Activated CD8-positive, alpha-beta T cell treated with anti-CD3 and anti-CD28 coated beads, Interleukin-2, amount 10 ng/mL, durations not matched to agents 7 days and 5 days (primary cell): Measurements from ENCODE around the gene CYP4F22. TPM values are rescaled to one million over a fixed set of nuclear protein-coding genes. Genes with fewer than 3 reads are reported as not detected.
"Not testable (repeated sequence)": the region's sequence is repeated elsewhere in the genome, so short reads cannot be mapped to it uniquely, and the experiment has no call there.

ENCODE experiments used
- ATAC-seq: fragments of 150-1000 bp; cut with Tn5 transposase; one replicate; pipeline ENCODE4 v1.10.0; 2021; ENCODE audit warnings: moderate library complexity
- CTCF ChIA-PET: fragments of 350-600 bp; sonication (Branson Sonifier 250); formaldehyde crosslinking; loops from one replicate; lab custom pipeline; 2021; ENCODE audit warnings: antibody characterized with exemption; lab: Charles Lee
- POLR2A ChIA-PET: fragments of 350-600 bp; sonication (Branson Sonifier 250); formaldehyde crosslinking; loops from one replicate; lab custom pipeline; 2021; ENCODE audit warnings: antibody characterized with exemption; lab: Charles Lee
- DNase-seq: peaks from one replicate; pipeline ENCODE4 v3.0.0-alpha.2; 2020
- H3K27ac Mint-ChIP-seq: one replicate; pipeline ENCODE4 v1.8.0; 2021; ENCODE audit warnings: mild to moderate bottlenecking, mixed read lengths
- H3K27me3 Mint-ChIP-seq: one replicate; pipeline ENCODE4 v1.8.0; 2021; ENCODE audit warnings: low read depth, mixed read lengths
- H3K36me3 Mint-ChIP-seq: one replicate; pipeline ENCODE4 v1.8.0; 2021; ENCODE audit warnings: low read depth, mixed read lengths
- H3K4me1 Mint-ChIP-seq: one replicate; pipeline ENCODE4 v1.8.0; 2021; ENCODE audit warnings: low read depth, mixed read lengths
- H3K4me3 Mint-ChIP-seq: one replicate; pipeline ENCODE4 v1.8.0; 2021; ENCODE audit warnings: mild to moderate bottlenecking, mixed read lengths
- H3K9me3 Mint-ChIP-seq: one replicate; pipeline ENCODE4 v1.8.0; 2022; ENCODE audit warnings: mixed read lengths; ENCODE audit not compliant: insufficient read depth
- total RNA-seq, 2 experiments: library from RNA; stranded (reverse); gene quantifications; one replicate each; pipeline ENCODE4 v1.2.3, GENCODE V29; 2021

The CYP4F22 gene
- total RNA-seq, 2 experiments from 2014 or later: 5.8 to 6.2 TPM

- Mint-ChIP-seq H3K36me3 (peaks cover 2% of the 10 kb centered on the region), H3K27me3 (peaks cover 10% of the 10 kb centered on the region), H3K4me1 (peaks cover 48% of the 10 kb centered on the region), H3K27ac (no peak overlapping the region), H3K4me3 (no peak overlapping the region), H3K9me3 (no peaks in the 10 kb centered on the region)
- ATAC-seq (no peak), DNase-seq (no peak)
- ChIA-PET CTCF (no interaction called here), POLR2A (no interaction called here)
Measured at GRCh38 chr19:15471639-15472101, 36.7 kb upstream of the CYP4F22 start.

- H3K4me1 Mint-ChIP-seq: peaks cover 40% of the 10 kb centered on the region
- POLR2A ChIA-PET, H3K36me3 Mint-ChIP-seq, H3K9me3 Mint-ChIP-seq, H3K27ac Mint-ChIP-seq, H3K27me3 Mint-ChIP-seq, DNase-seq, ATAC-seq, H3K4me3 Mint-ChIP-seq: not testable (repeated sequence)
- CTCF ChIA-PET: interaction anchor here (1.4 to 1.5 kb wide), 2 partner anchors 10 to 82 kb away, joined by 3 to 5 read pairs; no protein-coding TSS in a partner anchor
Measured at GRCh38 chr19:15473821-15474220, 34.5 kb upstream of the CYP4F22 start.

GRCh38 chr19:15475169-15475568 is 33.2 kb upstream of the CYP4F22 start:
- Mint-ChIP-seq H3K36me3 (no peaks in the 10 kb centered on the region), H3K9me3 (no peaks in the 10 kb centered on the region), H3K4me1 (peaks cover 37% of the 10 kb centered on the region), H3K27me3 (no peaks in the 10 kb centered on the region), H3K4me3 (no peak overlapping the region), H3K27ac (no peak overlapping the region)
- DNase-seq (no peak), ATAC-seq (no peak)
- POLR2A ChIA-PET: no interaction called here
- CTCF ChIA-PET: interaction anchor here (1.5 to 2.2 kb wide), 2 partner anchors 11 to 80 kb away, joined by 3 to 9 read pairs; no protein-coding TSS in a partner anchor

GRCh38 chr19:15475611-15476010 is 32.7 kb upstream of the CYP4F22 start:
- Mint-ChIP-seq H3K9me3 (no peaks in the 10 kb centered on the region), H3K27me3 (no peaks in the 10 kb centered on the region), H3K27ac (no peak overlapping the region), H3K4me3 (no peak overlapping the region), H3K4me1 (peaks cover 37% of the 10 kb centered on the region), H3K36me3 (no peaks in the 10 kb centered on the region)
- no peak for ATAC-seq
- ChIA-PET CTCF (interaction anchor here (1.5 to 2.2 kb wide), 2 partner anchors 12 to 79 kb away, joined by 3 to 9 read pairs; no protein-coding TSS in a partner anchor), POLR2A (interaction anchor here (1.0 kb wide), 1 partner anchor 12 kb away, joined by 4 read pairs; no protein-coding TSS in a partner anchor)
- no peak for DNase-seq

GRCh38 chr19:15476325-15476724 is 32.0 kb upstream of the CYP4F22 start:
- DNase-seq (no peak), ATAC-seq (peak; percentile 30)
- Mint-ChIP-seq H3K27ac (no peak overlapping the region), H3K4me1 (peaks cover 37% of the 10 kb centered on the region), H3K27me3 (no peaks in the 10 kb centered on the region), H3K36me3 (no peaks in the 10 kb centered on the region), H3K4me3 (no peak overlapping the region), H3K9me3 (no peaks in the 10 kb centered on the region)
- POLR2A ChIA-PET: interaction anchor here (1.0 kb wide), 1 partner anchor 13 kb away, joined by 4 read pairs; no protein-coding TSS in a partner anchor
- CTCF ChIA-PET: interaction anchor here (2.2 kb wide), 1 partner anchor 79 kb away, joined by 9 read pairs; no protein-coding TSS in a partner anchor

GRCh38 chr19:15479391-15480345 is 28.7 kb upstream of the CYP4F22 start, which contains the start of gene PGLYRP2:
Gene PGLYRP2, minus strand, starts transcription at chr19:15479501. Its CDS starts 130 bp downstream, at chr19:15479371.
- POLR2A ChIA-PET: interaction anchor here (0.6 to 0.9 kb wide), 2 partner anchors 60 to 364 kb away, joined by 3 read pairs; no protein-coding TSS in a partner anchor
- ATAC-seq (peak; percentile 20), DNase-seq (no peak)
- Mint-ChIP-seq H3K4me3 (no peak within 1 kb of the TSS), H3K27ac (peak within 1 kb of the TSS; percentile 4), H3K4me1 (peaks cover 47% of the 10 kb centered on the region), H3K36me3 (no peaks in the 10 kb centered on the region), H3K9me3 (no peaks in the 10 kb centered on the region), H3K27me3 (no peaks in the 10 kb centered on the region)
- CTCF ChIA-PET: interaction anchor here (0.8 to 2.3 kb wide), 6 partner anchors 12 to 76 kb away, joined by 3 to 8 read pairs (median 4); no protein-coding TSS in a partner anchor

GRCh38 chr19:15480996-15481395 is 27.3 kb upstream of the CYP4F22 start:
- H3K4me1 Mint-ChIP-seq: peaks cover 46% of the 10 kb centered on the region
- POLR2A ChIA-PET, ATAC-seq, H3K9me3 Mint-ChIP-seq, DNase-seq, H3K27me3 Mint-ChIP-seq, H3K36me3 Mint-ChIP-seq, H3K27ac Mint-ChIP-seq, H3K4me3 Mint-ChIP-seq: not testable (repeated sequence)
- CTCF ChIA-PET: interaction anchor here (0.9 to 1.8 kb wide), 3 partner anchors 14 to 75 kb away, joined by 3 to 4 read pairs (median 4); partner anchors contain the start of gene RASAL3

GRCh38 chr19:15485768-15486167 is 22.6 kb upstream of the CYP4F22 start:
- H3K27me3 Mint-ChIP-seq, CTCF ChIA-PET, DNase-seq, H3K4me3 Mint-ChIP-seq, ATAC-seq, H3K27ac Mint-ChIP-seq, POLR2A ChIA-PET, H3K36me3 Mint-ChIP-seq, H3K9me3 Mint-ChIP-seq: not testable (repeated sequence)
- H3K4me1 Mint-ChIP-seq: peaks cover 14% of the 10 kb centered on the region

- Mint-ChIP-seq H3K4me3 (no peak overlapping the region), H3K4me1 (peaks cover 13% of the 10 kb centered on the region), H3K27ac (no peak overlapping the region), H3K9me3 (no peaks in the 10 kb centered on the region), H3K27me3 (no peaks in the 10 kb centered on the region), H3K36me3 (no peaks in the 10 kb centered on the region)
- ChIA-PET CTCF (no interaction called here), POLR2A (no interaction called here)
- ATAC-seq (no peak), DNase-seq (no peak)
Measured at GRCh38 chr19:15487038-15487437, 21.3 kb upstream of the CYP4F22 start.

GRCh38 chr19:15488489-15489226 is 19.7 kb upstream of the CYP4F22 start:
- no peaks in the 10 kb centered on the region for H3K36me3 Mint-ChIP-seq

GRCh38 chr19:15495151-15495550 is 13.2 kb upstream of the CYP4F22 start:
- no peak for DNase-seq
- CTCF ChIA-PET: no interaction called here
- H3K27ac Mint-ChIP-seq: no peak overlapping the region
- POLR2A ChIA-PET: no interaction called here
- no peak for ATAC-seq
- no peaks in the 10 kb centered on the region for H3K36me3 Mint-ChIP-seq
- H3K9me3 Mint-ChIP-seq: no peaks in the 10 kb centered on the region
- H3K27me3 Mint-ChIP-seq: peaks cover 6% of the 10 kb centered on the region
- H3K4me3 Mint-ChIP-seq: no peak overlapping the region
- H3K4me1 Mint-ChIP-seq: no peaks in the 10 kb centered on the region

More at GRCh38 chr19:15488489-15489226, 19.7 kb upstream of the CYP4F22 start:
- Mint-ChIP-seq H3K9me3 (no peaks in the 10 kb centered on the region), H3K27ac (no peak overlapping the region), H3K4me1 (peaks cover 3% of the 10 kb centered on the region), H3K27me3 (peaks cover 6% of the 10 kb centered on the region), H3K4me3 (no peak overlapping the region)
- DNase-seq (no peak), ATAC-seq (no peak)
- ChIA-PET POLR2A (interaction anchor here (1.1 kb wide), 1 partner anchor 21 kb away, joined by 4 read pairs; no protein-coding TSS in a partner anchor), CTCF (no interaction called here)
